ENCODE data around the gene LRRC15.

LRRC15 gene

GRCh38 chr3:194328053-194328657, 41.4 kb downstream of the LRRC15 start:
- H3K4me2 ChIP-seq (ENCODE audit: low read length) = no peak overlapping the region
- H3K27me3 ChIP-seq (ENCODE audit: control insufficient read depth, low read length) = peaks cover 21% of the 10 kb centered on the region
- no peaks in the 10 kb centered on the region for H4K20me1 ChIP-seq (ENCODE audit: control insufficient read depth, insufficient read depth, low read depth, low read length)
- no peak overlapping the region for H3K4me3 ChIP-seq (ENCODE audit: low read length)
- no peaks in the 10 kb centered on the region for H3K9me2 ChIP-seq (replicated peaks; ENCODE audit: control insufficient read depth, low read length)
- TF ChIP-seq EZH2phosphoT487 (IDR thresholded peaks at IDR 0.05; ENCODE audit: borderline replicate concordance, low read length) (no peak), CTCF (IDR thresholded peaks at IDR 0.05; ENCODE audit: low read depth, low read length, poor library complexity, severe bottlenecking) (no peak)
- no peaks in the 10 kb centered on the region for H3K4me1 ChIP-seq (ENCODE audit: control insufficient read depth, low read length)
- no peaks in the 10 kb centered on the region for H3K36me3 ChIP-seq (ENCODE audit: control insufficient read depth, low read length)
- H3F3A ChIP-seq (ENCODE audit: control insufficient read depth, insufficient read depth) = peaks cover 17% of the 10 kb centered on the region
- H3K79me2 ChIP-seq (ENCODE audit: control insufficient read depth, low read length) = no peaks in the 10 kb centered on the region
- peaks cover 34% of the 10 kb centered on the region for H3K9me3 ChIP-seq (ENCODE audit: control insufficient read depth, insufficient read depth, low read length)
- no peak overlapping the region for H3K27ac ChIP-seq (ENCODE audit: low read depth, low read length)

- H3K79me2 ChIP-seq (ENCODE audit: control insufficient read depth, low read length) = no peaks in the 10 kb centered on the region
- H3K4me2 ChIP-seq (ENCODE audit: low read length) = no peak overlapping the region
- H4K20me1 ChIP-seq (ENCODE audit: control insufficient read depth, insufficient read depth, low read depth, low read length) = no peaks in the 10 kb centered on the region
- H3K4me1 ChIP-seq (ENCODE audit: control insufficient read depth, low read length) = no peaks in the 10 kb centered on the region
- no peak overlapping the region for H3K4me3 ChIP-seq (ENCODE audit: low read length)
- TF ChIP-seq EZH2phosphoT487 (IDR thresholded peaks at IDR 0.05; ENCODE audit: borderline replicate concordance, low read length) (no peak), CTCF (IDR thresholded peaks at IDR 0.05; ENCODE audit: low read depth, low read length, poor library complexity, severe bottlenecking) (no peak)
- peaks cover 17% of the 10 kb centered on the region for H3F3A ChIP-seq (ENCODE audit: control insufficient read depth, insufficient read depth)
- H3K36me3 ChIP-seq (ENCODE audit: control insufficient read depth, low read length) = no peaks in the 10 kb centered on the region
- H3K27me3 ChIP-seq (ENCODE audit: control insufficient read depth, low read length) = peaks cover 14% of the 10 kb centered on the region
- H3K9me3 ChIP-seq (ENCODE audit: control insufficient read depth, insufficient read depth, low read length) = peaks cover 34% of the 10 kb centered on the region
- H3K27ac ChIP-seq (ENCODE audit: low read depth, low read length) = no peak overlapping the region
- H3K9me2 ChIP-seq (replicated peaks; ENCODE audit: control insufficient read depth, low read length) = no peaks in the 10 kb centered on the region
Observed at GRCh38 chr3:194327218-194328052, 42.1 kb downstream of the LRRC15 start.

- Histone ChIP-seq H3K4me1 (ENCODE audit: control insufficient read depth, low read length) (no peaks in the 10 kb centered on the region), H3K27me3 (ENCODE audit: control insufficient read depth, low read length) (peaks cover 10% of the 10 kb centered on the region), H4K20me1 (ENCODE audit: control insufficient read depth, insufficient read depth, low read depth, low read length) (no peaks in the 10 kb centered on the region), H3K36me3 (ENCODE audit: control insufficient read depth, low read length) (no peaks in the 10 kb centered on the region), H3F3A (ENCODE audit: control insufficient read depth, insufficient read depth) (peaks cover 17% of the 10 kb centered on the region), H3K79me2 (ENCODE audit: control insufficient read depth, low read length) (no peaks in the 10 kb centered on the region), H3K27ac (ENCODE audit: low read depth, low read length) (no peak overlapping the region), H3K9me2 (replicated peaks; ENCODE audit: control insufficient read depth, low read length) (no peaks in the 10 kb centered on the region), H3K4me2 (ENCODE audit: low read length) (no peak overlapping the region), H3K4me3 (ENCODE audit: low read length) (no peak overlapping the region), H3K9me3 (ENCODE audit: control insufficient read depth, insufficient read depth, low read length) (peaks cover 34% of the 10 kb centered on the region)
- TF ChIP-seq CTCF (IDR thresholded peaks at IDR 0.05; ENCODE audit: low read depth, low read length, poor library complexity, severe bottlenecking) (no peak), EZH2phosphoT487 (IDR thresholded peaks at IDR 0.05; ENCODE audit: borderline replicate concordance, low read length) (no peak)
Observed at GRCh38 chr3:194326968-194327217, 42.6 kb downstream of the LRRC15 start.

All from DOHH2 (cell line).